GM04504 (cell line): ENCODE data around the gene KRT13.

Experiments
- DNase-seq: peaks from one replicate; pipeline ENCODE4 v3.0.0-alpha.2; 2012; ENCODE audit warnings: low read depth

The KRT13 gene

GRCh38 chr17:41537614-41537954 is 32.2 kb upstream of the KRT13 start:
- DNase-seq: no peak

DNA sequence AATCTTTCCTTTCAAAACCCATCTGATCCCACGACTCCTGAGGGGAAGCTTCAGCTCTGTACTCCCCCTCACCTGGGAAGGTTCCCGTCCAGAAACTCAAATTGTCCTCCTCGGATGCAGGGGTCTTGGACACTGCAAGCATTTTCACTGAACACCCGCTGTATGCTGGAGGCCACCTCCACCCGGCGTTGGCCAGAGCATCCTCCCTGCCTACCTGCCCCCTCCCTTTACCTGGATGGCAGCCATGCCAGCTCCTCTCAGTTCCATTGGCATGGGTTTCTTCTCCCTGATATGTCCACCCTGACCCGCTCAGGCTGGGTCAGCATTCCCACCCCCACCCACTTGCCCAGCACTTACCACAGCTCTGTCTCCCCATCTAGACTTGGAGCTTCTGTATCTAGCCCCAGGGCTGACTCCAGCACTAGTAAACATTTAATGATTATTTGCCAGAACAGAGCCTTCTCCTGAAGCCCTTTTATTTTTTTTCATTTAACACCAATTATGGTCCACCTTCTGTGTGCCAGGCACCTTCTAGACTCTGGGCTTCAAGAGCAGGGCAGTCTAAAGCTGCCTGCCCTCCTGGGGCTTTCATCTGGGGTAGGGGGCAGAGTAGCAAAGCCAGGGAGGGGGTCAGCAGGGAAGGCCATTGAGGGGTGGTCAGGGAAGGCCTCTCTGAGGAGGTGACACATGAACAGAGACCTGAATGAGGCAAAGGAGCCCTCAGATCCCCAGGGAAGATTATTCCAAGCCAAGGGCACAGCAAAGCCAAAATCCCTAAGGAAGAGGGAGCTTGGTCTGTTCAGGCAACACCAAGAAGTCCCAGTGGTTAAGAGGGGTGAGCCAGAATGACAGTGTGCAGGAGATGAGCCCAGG is 31.6 kb upstream of the KRT13 start:
- no peak for DNase-seq

DNA sequence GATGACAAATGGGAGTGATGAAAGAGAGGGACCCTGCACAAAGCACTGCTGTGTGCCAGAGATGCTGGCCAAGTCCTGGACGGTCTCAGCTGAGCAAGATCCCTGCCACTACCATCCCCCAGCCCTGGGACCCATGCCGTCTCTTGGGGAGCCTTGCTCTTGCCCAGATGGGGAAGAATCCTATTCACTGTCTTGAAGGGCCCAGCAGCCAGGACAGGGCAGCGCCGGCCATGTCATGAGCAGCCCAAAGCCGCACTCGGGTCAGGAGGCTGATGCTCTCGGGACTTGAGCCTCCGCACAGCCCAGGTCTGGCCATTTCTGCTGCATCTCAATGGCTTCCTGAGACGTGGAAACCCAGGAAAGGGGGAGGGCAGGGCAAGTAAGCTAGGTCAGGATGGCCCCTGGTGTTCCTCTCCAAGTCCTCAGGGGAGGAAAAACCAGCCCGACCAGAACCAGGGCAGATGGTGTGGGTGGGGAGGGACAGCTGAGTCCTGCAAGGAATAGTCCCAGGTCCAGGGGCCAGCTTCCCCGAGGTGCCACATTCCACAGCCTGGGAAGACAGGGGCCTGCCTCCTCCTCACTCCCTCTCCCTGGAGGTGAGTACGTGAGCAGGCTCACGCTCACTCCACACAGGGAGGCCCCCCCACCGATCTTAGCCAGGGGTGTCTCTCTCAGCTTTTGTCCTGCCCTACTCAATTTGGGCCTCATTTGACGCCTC is 30.5 kb upstream of the KRT13 start:
- no peak for DNase-seq

DNA sequence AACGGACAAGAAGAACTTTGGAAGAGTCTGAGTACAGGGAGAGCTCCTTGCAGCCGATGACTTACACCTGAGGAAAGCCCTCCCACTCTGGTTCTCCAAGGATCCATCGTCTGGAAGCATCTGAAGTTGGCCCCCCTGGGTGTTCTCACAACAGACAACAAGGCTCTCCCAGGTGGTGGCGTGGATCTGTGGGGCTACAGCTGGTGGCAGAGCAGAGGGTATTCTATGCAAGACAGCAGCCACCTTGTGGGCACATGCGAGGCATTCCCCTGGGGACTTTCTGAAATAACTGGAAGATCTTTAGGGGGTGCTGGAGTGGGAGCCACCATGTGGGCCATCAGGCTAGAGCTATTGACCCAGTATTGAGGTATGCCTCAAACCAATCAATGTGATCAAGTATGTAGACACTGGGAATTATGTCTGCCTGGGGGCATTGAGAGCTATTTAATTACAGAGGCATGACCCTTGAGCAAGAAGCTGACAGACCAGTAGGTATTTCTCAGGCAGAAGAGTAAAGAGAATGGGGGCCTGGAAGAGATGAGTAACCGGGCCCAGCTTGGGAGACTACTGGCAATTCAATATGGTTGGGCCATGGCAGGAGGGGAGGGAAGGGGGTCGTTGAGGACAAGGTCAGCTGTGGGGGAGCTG is 29.6 kb upstream of the KRT13 start:
- DNase-seq: no peak

- no peak for DNase-seq
Observed at GRCh38 chr17:41533613-41534012, 28.2 kb upstream of the KRT13 start.

GRCh38 chr17:41532947-41533570 is 27.6 kb upstream of the KRT13 start:
- DNase-seq: no peak

DNA sequence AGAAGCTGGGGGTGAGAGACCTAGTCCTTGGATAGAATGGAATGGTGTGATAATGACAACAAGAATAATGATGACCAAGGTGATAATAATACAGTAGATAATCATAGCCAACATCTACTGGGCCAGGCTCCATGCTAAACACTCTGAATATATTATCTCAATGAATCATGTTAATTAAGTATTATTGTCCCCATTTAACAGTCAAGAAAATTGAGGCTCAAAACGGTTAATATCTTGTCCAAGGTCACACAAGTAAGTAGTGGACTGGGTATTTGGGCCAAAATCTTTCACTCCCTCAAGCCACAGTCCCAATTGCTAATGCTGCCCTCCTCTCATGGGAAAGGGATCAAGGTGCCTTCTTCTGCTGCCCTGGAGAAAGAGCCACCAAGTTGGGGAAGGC is 26.6 kb upstream of the KRT13 start:
- no peak for DNase-seq

DNA sequence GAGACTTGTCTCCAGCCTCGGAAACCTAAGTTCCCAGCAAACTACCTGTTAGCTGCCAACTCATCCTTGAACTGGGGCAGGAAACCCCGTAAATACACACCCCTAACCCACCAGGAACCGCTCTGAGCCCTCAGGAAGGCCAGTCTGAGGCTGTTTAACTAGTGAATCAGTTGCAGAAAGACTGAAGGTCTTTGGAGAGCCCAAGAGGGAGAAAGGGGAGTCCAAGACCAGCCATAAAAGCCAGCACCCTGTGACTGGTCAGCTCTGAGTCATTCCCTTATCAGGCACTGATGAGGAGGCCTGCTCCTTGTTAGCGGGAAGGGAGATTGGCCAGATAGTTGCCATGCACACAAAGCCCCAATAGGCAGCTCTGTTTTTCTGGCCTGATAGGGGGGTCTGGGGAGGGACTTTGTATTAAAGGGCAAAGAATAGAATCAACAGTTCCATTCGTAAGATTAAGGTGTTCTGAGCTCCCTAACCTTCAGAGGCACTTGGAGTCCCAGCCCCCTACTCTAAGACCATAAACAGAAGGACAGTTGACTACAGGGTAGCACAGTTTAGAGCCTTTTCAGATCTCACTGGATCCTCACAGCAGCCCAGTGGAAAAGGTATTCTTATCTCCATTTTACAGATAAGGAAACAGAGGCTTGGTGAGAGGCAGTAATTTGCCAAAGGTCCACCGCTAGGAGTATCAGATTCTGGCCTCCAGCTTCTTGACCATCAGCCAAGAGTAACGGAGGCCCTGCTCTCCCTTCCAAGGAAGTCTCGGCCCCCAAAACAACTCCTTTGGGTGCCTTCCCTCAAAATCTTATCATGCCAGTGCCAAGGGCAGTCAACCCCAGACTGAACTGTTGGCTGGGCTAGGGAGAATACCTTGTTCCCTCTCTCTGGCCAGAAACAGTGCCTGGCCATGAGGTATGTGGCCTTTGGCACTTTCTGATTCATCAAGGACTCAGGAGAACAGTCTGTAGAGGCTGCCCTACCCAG is 24.9 kb upstream of the KRT13 start:
- DNase-seq: peak; percentile 58

- DNase-seq: no peak
Observed at GRCh38 chr17:41529491-41529915, 24.1 kb upstream of the KRT13 start.

DNA sequence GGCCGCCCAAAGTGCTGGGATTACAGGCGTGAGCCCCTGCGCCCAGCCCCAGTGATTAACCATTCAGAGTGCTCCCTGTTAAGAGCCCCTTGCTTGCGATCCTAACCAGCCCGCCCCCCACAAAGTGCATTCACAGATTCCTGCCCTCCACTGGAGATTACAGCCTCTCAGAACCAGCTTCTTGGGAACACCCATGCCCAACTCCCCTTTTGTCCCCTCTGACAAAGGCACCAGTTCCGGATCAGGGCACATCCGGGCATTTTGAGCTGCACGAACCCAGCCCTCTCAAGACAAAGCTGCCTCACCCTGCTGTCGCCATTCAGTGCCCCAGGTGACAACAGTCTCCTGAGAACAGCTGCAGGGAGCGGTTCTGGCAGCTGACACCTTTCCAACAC is 23.5 kb upstream of the KRT13 start:
- DNase-seq: no peak

DNA sequence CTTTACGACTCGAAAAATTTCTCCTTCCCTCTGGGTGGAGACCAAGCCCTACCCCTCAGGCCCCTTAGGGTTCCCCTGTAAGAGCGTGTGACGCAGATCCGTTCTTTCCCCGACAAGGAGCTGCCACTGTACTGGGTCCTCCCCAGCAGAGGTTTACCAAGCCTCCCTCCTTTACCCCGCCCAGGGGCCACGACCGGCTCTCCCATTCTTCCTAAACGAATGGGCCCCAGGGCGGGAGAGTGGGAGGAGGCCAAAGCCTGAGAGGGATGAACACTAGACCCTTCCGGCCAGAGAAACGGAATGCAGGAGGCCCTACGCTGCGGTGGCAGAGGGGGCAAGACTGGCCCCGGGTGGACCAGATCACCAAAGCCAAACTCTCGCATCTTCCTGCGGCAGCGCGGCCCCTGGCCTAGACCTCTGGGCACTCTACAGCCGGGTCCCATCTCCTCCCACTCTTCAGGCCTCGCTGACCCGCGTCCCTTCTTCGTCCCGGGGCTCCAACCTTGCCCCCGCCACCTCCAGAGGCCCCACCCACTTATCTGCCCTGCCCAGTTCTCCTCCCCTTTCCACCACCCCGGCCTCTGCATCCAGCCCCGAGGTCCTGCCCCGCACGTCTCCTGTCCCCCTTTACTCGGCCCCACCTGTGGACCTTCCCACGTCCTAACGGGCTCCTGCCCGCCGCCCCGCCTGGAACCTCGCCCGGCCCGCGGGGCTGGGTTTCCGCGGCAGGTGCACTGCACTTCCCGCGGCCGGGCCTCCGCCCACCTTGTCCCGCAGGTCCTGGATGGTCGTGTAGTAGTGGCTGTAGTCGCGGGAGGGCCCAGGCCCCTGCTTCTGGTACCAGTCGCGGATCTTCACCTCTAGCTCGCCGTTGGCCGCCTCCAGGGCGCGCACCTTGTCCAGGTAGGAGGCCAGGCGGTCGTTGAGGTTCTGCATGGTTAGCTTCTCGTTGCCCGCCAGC is 21.9 kb upstream of the KRT13 start:
- DNase-seq: no peak

- DNase-seq: no peak
Observed at GRCh38 chr17:41524261-41524660, 18.8 kb upstream of the KRT13 start.

- DNase-seq: no peak
Observed at GRCh38 chr17:41523787-41524186, 18.4 kb upstream of the KRT13 start.

GRCh38 chr17:41523225-41523593 is 17.8 kb upstream of the KRT13 start:
- no peak for DNase-seq

DNA sequence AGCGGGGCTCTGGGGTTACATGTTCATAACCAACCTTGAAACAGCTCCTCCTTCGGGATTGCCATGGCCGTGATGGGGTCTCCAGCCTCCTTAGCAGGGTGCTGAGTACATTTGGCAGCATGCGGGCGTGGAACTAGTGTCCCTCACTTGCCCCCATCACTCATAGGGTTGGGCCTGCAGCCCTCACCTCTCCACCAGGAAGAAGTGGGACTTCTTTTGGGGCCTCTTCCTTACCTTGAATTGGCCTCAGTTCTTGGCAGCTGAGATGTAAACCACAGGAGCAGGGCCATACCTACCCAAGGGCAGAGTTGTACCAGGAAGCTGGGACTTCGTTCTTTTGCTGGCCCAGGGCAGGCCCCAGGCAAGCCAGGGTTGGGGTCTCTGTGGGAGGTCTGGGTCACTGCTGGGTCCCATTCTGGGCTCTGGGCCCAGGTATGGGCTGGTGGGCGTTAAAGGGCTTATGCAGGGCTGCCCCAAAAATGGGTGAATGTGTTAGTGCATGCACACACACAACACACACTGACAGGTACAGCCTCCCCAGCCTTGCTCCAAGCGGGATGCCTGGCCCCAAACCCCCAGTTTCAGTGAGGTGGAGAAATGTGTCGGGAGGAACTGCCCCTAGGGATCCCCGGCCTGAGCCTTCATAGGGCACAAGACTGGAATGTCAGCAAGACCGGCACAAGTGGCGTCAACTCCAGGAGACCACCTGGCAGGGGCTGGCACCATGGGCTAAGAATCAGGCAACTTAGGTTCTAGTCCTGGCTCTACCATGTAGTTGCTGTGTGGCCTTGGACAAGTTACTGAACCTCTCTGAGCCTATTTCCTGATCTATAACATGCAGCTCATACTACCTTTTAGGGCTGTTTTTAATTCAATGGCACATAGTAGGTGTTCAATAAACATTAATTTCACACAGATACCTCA is 17.2 kb upstream of the KRT13 start:
- DNase-seq: no peak

DNA sequence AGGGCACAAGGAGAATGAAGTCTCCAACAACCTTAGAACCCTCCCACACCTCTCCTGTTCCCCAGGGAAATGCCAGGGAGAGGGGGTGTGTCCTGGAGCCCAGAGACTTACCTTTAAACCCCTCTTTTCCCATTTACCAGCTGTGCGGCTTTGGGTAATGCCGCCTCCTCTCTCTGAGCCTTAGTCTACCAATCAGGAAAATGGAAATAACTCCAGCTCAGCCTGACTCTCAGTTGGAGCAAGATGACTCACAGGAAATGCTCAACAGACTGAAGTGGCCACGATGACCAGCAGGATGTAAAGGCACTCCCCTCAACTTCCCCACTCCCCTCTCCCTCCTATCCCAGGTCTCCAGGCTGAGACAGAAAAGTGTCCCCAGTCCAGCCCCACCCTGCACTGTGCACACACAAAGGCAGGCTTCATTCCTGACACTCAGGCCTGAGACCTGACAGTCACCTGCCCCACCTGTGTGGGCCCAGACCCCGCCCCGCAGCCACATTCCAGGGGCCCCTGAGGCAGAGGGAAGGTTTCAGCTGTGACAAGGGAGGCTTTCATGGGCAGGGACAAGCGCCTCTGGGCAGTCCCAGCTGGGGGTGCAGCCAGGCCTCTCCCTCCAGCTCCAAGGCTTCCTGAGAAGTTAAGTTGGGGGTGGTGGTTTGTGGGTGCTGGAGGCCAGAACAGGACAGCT is 16.3 kb upstream of the KRT13 start:
- DNase-seq: peak; percentile 34

GRCh38 chr17:41520821-41521521 is 15.6 kb upstream of the KRT13 start:
- no peak for DNase-seq
